GM13976 (cell line): ENCODE data around the gene PPM1H.

Experiments
- DNase-seq: peaks from one replicate; pipeline ENCODE4 v3.0.0; 2012; ENCODE audit warnings: low spot score
- in situ Hi-C: fragments of 300-500 bp; cut with MboI; formaldehyde crosslinking; loops from one replicate; pipeline ENCODE4 v1.12.0; 2022; ENCODE audit warnings: low sequenced_read_pairs, mixed read lengths, inconsistent platforms; ENCODE audit not compliant: unreplicated experiment
- TF ChIP-seq, protein P1 (sequence below): IDR thresholded peaks from 2 replicates; pipeline ENCODE4 v1.5.1; 2012; ENCODE audit warnings: borderline replicate concordance, mild to moderate bottlenecking; ENCODE audit not compliant: insufficient read depth; ENCODE audit errors: extremely low read depth, missing control alignments, control extremely low read depth

PPM1H gene

DNA sequence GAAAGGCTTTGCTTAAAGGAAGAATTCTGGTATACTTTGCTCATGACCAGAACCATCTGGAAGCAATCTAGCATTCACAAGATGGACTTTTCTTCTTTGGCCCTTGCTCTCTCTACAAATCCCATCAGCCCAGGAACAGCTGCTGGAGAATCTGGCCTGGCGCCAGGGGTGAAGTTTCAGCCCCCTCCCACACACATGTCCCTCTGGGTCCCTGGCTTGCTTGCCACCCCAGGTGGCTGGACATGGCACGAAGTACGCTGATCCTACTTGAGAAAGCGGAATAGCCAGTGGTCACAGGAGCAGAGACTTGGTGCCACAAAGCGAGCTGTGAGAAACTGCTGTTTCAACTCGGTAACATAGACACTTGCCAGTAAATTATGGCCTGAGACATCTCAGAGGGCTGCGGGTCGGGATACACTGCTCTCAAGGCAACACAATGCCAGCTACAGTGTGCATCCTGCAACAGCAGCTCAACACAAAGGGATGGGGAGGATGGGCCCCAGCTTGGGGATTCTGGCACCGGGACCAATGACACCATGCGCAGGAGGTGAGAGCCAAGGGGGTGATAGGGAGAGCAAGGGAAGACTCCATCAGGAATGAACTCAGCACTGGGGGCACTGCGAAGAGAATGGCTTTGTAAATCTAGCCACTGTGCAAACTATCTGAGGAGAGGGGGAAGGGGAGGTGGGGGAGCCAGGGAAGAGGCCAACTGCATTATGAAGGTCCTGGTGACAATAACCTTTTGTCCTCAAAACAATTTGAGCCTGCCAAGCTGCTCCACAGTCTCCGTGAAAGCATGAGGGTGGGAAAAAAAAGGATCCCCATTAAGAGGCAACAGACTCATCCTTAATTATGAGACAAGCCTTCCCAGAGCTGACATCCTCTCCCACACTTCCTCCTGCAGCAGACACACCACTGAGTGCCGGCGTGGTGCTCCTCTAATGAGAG, 219.9 kb downstream of the PPM1H start:
- in situ Hi-C loops: no loop called here
- TF ChIP-seq, protein P1, sequence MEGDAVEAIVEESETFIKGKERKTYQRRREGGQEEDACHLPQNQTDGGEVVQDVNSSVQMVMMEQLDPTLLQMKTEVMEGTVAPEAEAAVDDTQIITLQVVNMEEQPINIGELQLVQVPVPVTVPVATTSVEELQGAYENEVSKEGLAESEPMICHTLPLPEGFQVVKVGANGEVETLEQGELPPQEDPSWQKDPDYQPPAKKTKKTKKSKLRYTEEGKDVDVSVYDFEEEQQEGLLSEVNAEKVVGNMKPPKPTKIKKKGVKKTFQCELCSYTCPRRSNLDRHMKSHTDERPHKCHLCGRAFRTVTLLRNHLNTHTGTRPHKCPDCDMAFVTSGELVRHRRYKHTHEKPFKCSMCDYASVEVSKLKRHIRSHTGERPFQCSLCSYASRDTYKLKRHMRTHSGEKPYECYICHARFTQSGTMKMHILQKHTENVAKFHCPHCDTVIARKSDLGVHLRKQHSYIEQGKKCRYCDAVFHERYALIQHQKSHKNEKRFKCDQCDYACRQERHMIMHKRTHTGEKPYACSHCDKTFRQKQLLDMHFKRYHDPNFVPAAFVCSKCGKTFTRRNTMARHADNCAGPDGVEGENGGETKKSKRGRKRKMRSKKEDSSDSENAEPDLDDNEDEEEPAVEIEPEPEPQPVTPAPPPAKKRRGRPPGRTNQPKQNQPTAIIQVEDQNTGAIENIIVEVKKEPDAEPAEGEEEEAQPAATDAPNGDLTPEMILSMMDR: no peak
- no peak for DNase-seq

DNA sequence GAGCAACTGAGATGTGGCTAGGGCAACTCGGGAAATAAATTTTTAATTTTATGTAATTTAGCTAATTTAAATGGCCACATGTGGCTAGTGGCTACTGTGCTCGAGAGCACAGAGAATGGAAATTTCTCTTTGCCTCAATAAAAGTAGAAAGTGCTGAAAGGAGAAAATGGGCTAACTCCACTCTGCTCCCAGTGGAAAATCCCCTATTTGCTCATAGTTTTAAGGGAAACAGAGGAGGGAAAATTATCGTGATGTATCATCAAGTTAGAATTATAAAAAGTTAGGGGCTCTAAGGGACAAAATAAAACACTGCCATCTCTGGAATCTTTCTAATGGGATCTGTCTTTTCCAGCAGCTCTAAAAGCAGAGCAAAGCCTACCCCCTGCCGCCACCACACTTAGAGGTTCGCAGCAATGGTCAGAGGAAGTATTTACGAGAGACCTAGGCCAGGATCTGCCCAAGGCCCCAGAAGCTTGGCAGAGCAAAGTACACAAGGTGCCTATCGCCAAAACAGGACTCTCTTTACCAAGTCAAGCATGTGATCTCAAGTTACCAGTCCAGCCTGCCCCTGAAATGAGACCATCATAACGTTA, 220.7 kb downstream of the PPM1H start:
- TF ChIP-seq, protein P1: no peak
- no peak for DNase-seq
- in situ Hi-C loops: no loop called here

DNA sequence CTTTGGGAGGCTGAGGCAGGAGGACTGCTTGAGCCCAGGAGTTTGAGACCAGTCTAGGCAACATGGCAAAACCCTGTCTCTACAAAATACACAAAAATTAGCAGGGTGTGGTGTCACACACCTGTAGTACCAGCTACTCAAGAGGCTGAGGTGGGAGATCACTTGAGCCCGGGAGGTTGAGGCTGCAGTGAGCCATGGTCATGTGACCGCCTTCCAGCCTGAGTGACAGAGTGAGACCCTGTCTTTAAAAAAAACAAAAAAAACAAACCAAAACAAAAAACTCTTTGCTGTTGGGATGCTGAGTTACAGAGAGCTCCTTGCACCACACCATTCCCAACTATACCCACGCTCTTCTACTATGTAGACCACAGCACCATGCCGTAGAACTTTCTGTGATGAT, 221.2 kb downstream of the PPM1H start:
- in situ Hi-C loops: no loop called here
- no peak for DNase-seq
- TF ChIP-seq, protein P1: no peak

DNA sequence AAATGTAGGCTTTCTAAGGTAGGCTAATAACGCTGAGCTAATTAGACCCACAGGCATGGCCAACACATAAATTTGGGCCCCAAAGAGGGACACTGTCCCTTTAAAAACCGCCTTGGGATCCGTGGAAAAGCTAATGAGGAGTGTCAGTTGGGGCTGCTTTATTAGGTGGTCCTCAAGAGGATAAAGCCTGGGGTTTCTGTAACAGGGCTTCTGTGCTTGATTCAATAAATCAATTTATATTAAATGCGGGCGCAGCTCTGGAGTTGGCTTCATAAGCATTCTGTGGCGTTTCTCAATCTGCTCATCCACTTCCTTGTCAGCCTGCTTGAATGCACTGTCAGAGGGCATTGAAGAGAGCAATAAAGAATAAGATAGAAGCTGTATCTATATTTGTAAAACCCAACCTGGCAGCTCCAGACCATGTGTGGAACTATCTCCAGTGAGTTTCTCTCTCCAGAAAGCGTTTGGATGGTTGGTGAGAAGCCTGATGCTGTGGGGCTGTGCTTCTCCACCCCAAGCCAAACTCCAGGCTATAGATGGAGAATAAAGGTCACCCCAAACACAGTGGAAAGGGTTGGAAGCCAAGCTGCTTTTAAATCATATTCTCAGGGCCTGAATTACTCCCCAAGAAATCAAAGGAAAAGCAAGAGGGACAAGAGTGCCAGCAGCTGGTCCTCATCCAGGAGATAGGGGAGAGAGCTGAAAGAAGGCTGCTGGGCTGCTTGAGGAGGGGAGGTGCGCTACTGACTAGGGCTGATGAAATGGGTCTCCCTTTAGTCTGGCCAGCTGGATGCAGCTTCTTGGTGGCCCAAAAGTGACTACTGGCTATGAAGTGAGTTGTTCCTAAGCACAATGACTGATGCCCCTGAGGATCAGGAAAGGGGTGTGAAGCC, 222.0 kb downstream of the PPM1H start:
- in situ Hi-C loops: no loop called here
- DNase-seq: no peak
- TF ChIP-seq, protein P1: no peak

DNA sequence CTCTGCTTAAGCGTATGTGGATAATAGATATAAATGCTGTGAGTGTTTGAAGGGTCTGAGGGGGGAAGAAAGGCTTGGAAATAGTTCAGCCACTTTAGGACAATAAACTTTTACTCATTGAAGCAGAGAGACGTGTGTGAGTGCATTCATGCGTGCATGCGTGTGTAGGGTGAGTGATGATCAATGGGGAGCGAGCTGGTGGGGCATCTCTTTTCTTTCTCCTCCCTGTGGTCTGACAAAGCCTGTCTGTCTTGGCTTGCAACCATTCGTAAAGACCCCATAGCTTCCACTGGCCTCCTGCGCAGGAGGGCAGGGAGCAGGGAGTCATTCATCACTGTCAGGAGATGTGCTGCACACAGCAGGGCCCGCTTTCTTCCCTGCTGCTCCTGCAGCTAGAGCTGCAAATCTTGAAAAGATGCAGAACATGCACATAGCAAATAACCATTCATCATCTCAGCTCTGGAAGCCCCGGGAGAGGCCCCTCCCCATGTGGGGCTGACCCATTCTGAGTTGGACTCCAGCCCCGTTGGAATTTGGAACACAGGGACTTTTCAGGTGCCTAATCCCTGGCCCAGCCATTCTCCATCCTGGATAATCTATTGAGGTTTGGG, 223.2 kb downstream of the PPM1H start:
- DNase-seq: no peak
- in situ Hi-C loops: no loop called here
- TF ChIP-seq, protein P1: no peak

DNA sequence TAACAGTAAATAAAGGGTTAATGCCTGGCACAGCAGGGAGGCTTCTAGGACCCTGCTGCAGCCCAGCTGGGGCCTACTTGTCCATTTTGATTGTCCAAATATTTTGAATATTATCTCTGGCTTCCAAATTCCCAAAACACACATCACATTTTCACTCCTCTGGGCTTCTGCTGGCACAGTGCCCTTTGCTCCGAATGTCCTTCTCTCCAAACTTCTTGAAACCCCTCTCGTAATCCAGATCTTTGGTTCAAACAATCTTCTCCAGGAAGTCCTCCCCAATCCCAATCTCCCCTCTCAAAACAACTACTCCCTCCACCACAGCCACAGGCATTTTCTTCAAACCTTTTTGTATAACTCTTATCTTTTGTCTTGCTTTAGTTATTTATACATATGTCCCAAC, 225.6 kb downstream of the PPM1H start:
- TF ChIP-seq, protein P1: no peak
- DNase-seq: no peak
- in situ Hi-C loops: no loop called here
